IPS-20b (cell line): ENCODE results near the gene RCHY1.
"Not testable (repeated sequence)": the region's sequence is repeated elsewhere in the genome, so short reads cannot be mapped to it uniquely, and the experiment has no call there.

Source experiments
- H3K27ac ChIP-seq: one replicate; pipeline ENCODE4 v1.5.1; 2013; ENCODE audit warnings: low read length
- H3K27me3 ChIP-seq: 2 replicates; pipeline ENCODE4 v1.6.1; 2013; ENCODE audit warnings: mild to moderate bottlenecking, low read length, inconsistent platforms; ENCODE audit not compliant: insufficient read depth
- H3K36me3 ChIP-seq: 2 replicates; pipeline ENCODE4 v1.6.1; 2013; ENCODE audit warnings: low read depth, mild to moderate bottlenecking, inconsistent platforms, low read length, moderate library complexity; ENCODE audit not compliant: insufficient read depth
- H3K4me1 ChIP-seq: 2 replicates; pipeline ENCODE4 v1.6.1; 2013; ENCODE audit warnings: mild to moderate bottlenecking, control low read depth, inconsistent platforms, low read length, moderate library complexity; ENCODE audit not compliant: insufficient read depth
- H3K4me3 ChIP-seq: 2 replicates; pipeline ENCODE4 v1.5.1; 2013; ENCODE audit warnings: mild to moderate bottlenecking, low read length, inconsistent platforms
- H3K9ac ChIP-seq: 2 replicates; pipeline ENCODE4 v1.6.1; 2013; ENCODE audit warnings: low read depth, mild to moderate bottlenecking, inconsistent platforms, low read length, moderate library complexity
- H3K9me3 ChIP-seq: 2 replicates; pipeline ENCODE4 v1.6.1; 2013; ENCODE audit warnings: mild to moderate bottlenecking, low read depth, low read length, inconsistent platforms; ENCODE audit not compliant: insufficient read depth

Gene RCHY1

GRCh38 chr4:75513526-75514130 lies 575 bp downstream of the RCHY1 start:
- Histone ChIP-seq H3K9me3 (peaks cover 3% of the 10 kb centered on the region; the same call in 1 of the 2 replicates), H3K9ac (peak overlapping the region; percentile 88), H3K27ac (peak overlapping the region; percentile 24), H3K36me3 (peaks cover 33% of the 10 kb centered on the region), H3K4me1 (peaks cover 16% of the 10 kb centered on the region), H3K27me3 (no peaks in the 10 kb centered on the region), H3K4me3 (peak overlapping the region; percentile 86)

GRCh38 chr4:75512386-75513211 lies 1.6 kb downstream of the RCHY1 start:
- Histone ChIP-seq H3K4me3 (peak overlapping the region; percentile 86), H3K27me3 (no peaks in the 10 kb centered on the region), H3K27ac (no peak overlapping the region), H3K9ac (peak overlapping the region; percentile 88; the same call in 1 of the 2 replicates), H3K36me3 (peaks cover 33% of the 10 kb centered on the region), H3K4me1 (peaks cover 16% of the 10 kb centered on the region), H3K9me3 (peaks cover 3% of the 10 kb centered on the region; the same call in 1 of the 2 replicates)

DNA sequence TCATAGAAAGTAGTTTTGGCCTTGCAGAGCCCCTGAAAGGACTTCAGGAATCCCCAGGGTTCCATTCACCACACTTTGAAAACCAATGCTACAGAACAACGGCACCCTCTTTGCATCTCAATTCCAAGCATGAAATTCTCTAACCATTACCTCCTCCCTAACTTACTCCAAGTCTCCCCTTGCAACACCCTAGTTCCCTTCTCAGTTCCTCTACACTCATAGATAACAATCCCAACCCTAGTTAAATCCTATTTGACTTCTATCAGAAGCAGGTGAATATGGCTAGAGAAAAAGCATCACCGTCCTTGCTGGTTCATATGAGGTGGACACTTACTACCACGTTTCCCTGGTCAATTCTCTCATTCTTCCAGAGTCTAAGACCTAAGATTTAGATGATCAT lies 2.4 kb downstream of the RCHY1 start:
- Histone ChIP-seq H3K36me3 (peaks cover 33% of the 10 kb centered on the region), H3K4me3 (peak overlapping the region; percentile 86), H3K9me3 (peaks cover 3% of the 10 kb centered on the region; the same call in 1 of the 2 replicates), H3K27ac (no peak overlapping the region), H3K9ac (peak overlapping the region; percentile 38; the same call in 1 of the 2 replicates), H3K4me1 (peaks cover 16% of the 10 kb centered on the region), H3K27me3 (no peaks in the 10 kb centered on the region)

GRCh38 chr4:75509592-75509991 lies 4.6 kb downstream of the RCHY1 start:
- H3K36me3 ChIP-seq, result peaks cover 36% of the 10 kb centered on the region

DNA sequence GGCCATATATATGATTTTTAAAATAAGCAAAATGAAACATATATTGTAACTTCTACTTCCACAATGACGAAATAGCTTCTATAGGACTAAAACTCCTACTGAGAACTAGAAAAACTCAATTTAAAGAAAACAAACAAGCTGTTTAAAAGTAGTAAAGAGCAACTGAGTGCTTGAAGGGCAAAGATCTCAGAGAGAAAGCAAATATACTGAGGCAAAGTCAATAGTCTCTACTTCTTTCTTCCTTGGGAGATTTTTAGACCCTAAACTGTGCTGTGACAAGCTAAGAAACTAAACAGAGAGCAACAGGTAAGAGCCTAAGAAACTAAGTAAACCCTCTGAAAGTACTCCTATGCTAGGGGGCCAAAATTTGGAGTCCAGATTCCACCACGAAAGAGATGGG lies 8.6 kb downstream of the RCHY1 start:
- Histone ChIP-seq H3K27ac (no peak overlapping the region), H3K27me3 (no peaks in the 10 kb centered on the region), H3K9ac (no peak overlapping the region), H3K4me3 (no peak overlapping the region), H3K9me3 (peaks cover 3% of the 10 kb centered on the region; the same call in 1 of the 2 replicates), H3K36me3 (peaks cover 49% of the 10 kb centered on the region), H3K4me1 (peaks cover 3% of the 10 kb centered on the region; the same call in 1 of the 2 replicates)

More at GRCh38 chr4:75509592-75509991, 4.6 kb downstream of the RCHY1 start:
- H3K4me3 ChIP-seq, H3K9me3 ChIP-seq, H3K27me3 ChIP-seq, H3K9ac ChIP-seq, H3K27ac ChIP-seq: not testable (repeated sequence)
- peaks cover 16% of the 10 kb centered on the region for H3K4me1 ChIP-seq

DNA sequence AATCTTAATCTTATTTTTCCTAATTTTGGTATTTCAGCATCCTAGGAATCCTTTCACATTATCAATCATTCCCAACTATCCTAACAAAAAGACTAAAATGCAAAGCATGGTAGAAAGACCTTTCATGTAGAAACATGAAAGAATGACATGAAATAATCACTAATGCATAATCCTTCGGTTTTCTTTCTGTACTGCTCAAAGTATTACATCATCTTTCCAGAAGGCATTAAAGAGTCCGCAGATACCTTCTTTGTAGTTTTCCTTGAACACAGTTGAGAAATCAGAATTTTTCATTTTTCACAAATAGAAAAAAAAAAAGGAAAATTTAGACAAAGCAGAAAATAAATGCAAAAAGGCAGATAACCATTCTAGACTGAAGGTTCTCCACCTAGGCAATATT lies 11.5 kb downstream of the RCHY1 start:
- H3K27me3 ChIP-seq, result no peaks in the 10 kb centered on the region
- H3K9ac ChIP-seq, result no peak overlapping the region
- no peak overlapping the region for H3K4me3 ChIP-seq
- no peaks in the 10 kb centered on the region for H3K4me1 ChIP-seq
- no peaks in the 10 kb centered on the region for H3K9me3 ChIP-seq
- H3K27ac ChIP-seq, result no peak overlapping the region
- H3K36me3 ChIP-seq, result peaks cover 58% of the 10 kb centered on the region

GRCh38 chr4:75499900-75500299 lies 14.3 kb downstream of the RCHY1 start:
- no peaks in the 10 kb centered on the region for H3K4me1 ChIP-seq
- no peak overlapping the region for H3K4me3 ChIP-seq
- H3K9ac ChIP-seq, result no peak overlapping the region
- H3K36me3 ChIP-seq, result peaks cover 54% of the 10 kb centered on the region
- no peak overlapping the region for H3K27ac ChIP-seq
- H3K27me3 ChIP-seq, result no peaks in the 10 kb centered on the region
- no peaks in the 10 kb centered on the region for H3K9me3 ChIP-seq

- H3K27ac ChIP-seq, result no peak overlapping the region
- peaks cover 55% of the 10 kb centered on the region for H3K36me3 ChIP-seq
- no peak overlapping the region for H3K9ac ChIP-seq
Observed at GRCh38 chr4:75498041-75498440, 16.2 kb downstream of the RCHY1 start.

GRCh38 chr4:75497133-75497532 lies 17.1 kb downstream of the RCHY1 start:
- Histone ChIP-seq H3K9ac (no peak overlapping the region), H3K4me3 (no peak overlapping the region)

More at GRCh38 chr4:75498041-75498440, 16.2 kb downstream of the RCHY1 start:
- H3K27me3 ChIP-seq, result no peaks in the 10 kb centered on the region
- no peaks in the 10 kb centered on the region for H3K9me3 ChIP-seq
- no peak overlapping the region for H3K4me3 ChIP-seq
- H3K4me1 ChIP-seq, result no peaks in the 10 kb centered on the region

DNA sequence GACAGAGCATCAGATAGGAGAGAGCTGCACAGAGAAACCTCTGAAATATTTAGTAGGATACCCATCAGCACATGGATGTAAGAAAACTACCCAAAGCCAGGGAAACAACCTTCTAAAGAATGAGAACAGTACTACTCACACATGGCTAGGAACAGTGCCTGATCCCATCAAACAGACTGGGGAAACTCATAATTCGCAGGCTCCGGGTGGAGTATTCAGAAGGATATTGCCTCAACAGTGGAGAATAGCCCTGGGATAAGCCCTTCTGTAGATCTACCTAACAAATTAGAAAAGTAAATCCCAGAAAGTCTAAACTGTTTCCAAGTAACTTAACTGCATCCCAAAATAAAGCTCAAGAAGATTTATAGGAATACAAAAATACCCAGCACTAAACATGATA lies 17.8 kb downstream of the RCHY1 start:
- Histone ChIP-seq H3K27me3 (no peaks in the 10 kb centered on the region), H3K4me1 (no peaks in the 10 kb centered on the region), H3K9ac (no peak overlapping the region), H3K27ac (no peak overlapping the region), H3K9me3 (no peaks in the 10 kb centered on the region), H3K36me3 (peaks cover 63% of the 10 kb centered on the region), H3K4me3 (no peak overlapping the region)

More at GRCh38 chr4:75497133-75497532, 17.1 kb downstream of the RCHY1 start:
- Histone ChIP-seq H3K4me1 (no peaks in the 10 kb centered on the region), H3K9me3 (no peaks in the 10 kb centered on the region), H3K27ac (no peak overlapping the region), H3K36me3 (peaks cover 57% of the 10 kb centered on the region), H3K27me3 (no peaks in the 10 kb centered on the region)

GRCh38 chr4:75495476-75495875 lies 18.7 kb downstream of the RCHY1 start:
- Histone ChIP-seq H3K4me1 (no peaks in the 10 kb centered on the region), H3K36me3 (peaks cover 70% of the 10 kb centered on the region)

DNA sequence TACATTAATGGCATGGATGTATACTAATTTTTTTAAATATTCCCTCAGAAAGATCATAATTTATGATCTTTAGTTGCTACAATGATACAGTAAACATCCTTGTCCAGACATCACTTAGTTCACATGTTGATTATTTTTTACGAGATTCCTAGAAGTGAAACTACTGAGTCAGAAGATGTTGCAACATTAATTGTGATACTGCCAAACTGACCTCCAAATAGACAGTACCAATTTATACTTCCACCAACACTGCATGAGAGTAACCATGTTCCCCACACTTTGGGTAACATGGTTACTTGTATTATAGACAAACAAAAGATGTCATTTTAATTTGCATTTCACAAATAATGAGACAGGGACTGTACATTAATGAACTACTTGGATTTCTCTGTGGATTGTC lies 19.6 kb downstream of the RCHY1 start:
- Histone ChIP-seq H3K9me3 (no peaks in the 10 kb centered on the region), H3K27me3 (no peaks in the 10 kb centered on the region), H3K4me1 (no peaks in the 10 kb centered on the region), H3K4me3 (no peak overlapping the region), H3K27ac (no peak overlapping the region), H3K36me3 (peaks cover 70% of the 10 kb centered on the region), H3K9ac (no peak overlapping the region)

More at GRCh38 chr4:75495476-75495875, 18.7 kb downstream of the RCHY1 start:
- no peak overlapping the region for H3K9ac ChIP-seq
- no peaks in the 10 kb centered on the region for H3K9me3 ChIP-seq
- H3K27ac ChIP-seq, result no peak overlapping the region
- H3K27me3 ChIP-seq, result no peaks in the 10 kb centered on the region
- no peak overlapping the region for H3K4me3 ChIP-seq
